Right ventricle myocardium superior (tissue), 1 donor: Measurements from ENCODE around the gene NES. TPM values are rescaled to one million over a fixed set of nuclear protein-coding genes. Genes with fewer than 3 reads are reported as not detected.

Experiments
- ATAC-seq: fragments of 200-7000 bp; cut with Tn5 transposase; one replicate; pipeline ENCODE4 v1.9.1; 2020; ENCODE audit warnings: mild to moderate bottlenecking; ENCODE audit not compliant: poor library complexity
- DNase-seq: peaks from one replicate; pipeline ENCODE4 v3.0.0-alpha.2; 2020
- intact Hi-C: fragments of 100-400 bp; cut with DNase I; formaldehyde crosslinking; loops from one replicate; pipeline ENCODE4 v1.11.2; 2022
- total RNA-seq: library from RNA; stranded (reverse); fragmentation: NEBNext Ultra II Directional; extraction: Animal tissue kit (Norgen Biotek cat#: 25700); gene quantifications from one replicate; pipeline ENCODE4 v1.2.1, GENCODE V29; 2021
- donor health status: DM: no; HTN: yes; CAD: no; lungs with severe emphysema.

Gene NES
- total RNA-seq, 1 donor from 2014 or later: 103 TPM

DNA sequence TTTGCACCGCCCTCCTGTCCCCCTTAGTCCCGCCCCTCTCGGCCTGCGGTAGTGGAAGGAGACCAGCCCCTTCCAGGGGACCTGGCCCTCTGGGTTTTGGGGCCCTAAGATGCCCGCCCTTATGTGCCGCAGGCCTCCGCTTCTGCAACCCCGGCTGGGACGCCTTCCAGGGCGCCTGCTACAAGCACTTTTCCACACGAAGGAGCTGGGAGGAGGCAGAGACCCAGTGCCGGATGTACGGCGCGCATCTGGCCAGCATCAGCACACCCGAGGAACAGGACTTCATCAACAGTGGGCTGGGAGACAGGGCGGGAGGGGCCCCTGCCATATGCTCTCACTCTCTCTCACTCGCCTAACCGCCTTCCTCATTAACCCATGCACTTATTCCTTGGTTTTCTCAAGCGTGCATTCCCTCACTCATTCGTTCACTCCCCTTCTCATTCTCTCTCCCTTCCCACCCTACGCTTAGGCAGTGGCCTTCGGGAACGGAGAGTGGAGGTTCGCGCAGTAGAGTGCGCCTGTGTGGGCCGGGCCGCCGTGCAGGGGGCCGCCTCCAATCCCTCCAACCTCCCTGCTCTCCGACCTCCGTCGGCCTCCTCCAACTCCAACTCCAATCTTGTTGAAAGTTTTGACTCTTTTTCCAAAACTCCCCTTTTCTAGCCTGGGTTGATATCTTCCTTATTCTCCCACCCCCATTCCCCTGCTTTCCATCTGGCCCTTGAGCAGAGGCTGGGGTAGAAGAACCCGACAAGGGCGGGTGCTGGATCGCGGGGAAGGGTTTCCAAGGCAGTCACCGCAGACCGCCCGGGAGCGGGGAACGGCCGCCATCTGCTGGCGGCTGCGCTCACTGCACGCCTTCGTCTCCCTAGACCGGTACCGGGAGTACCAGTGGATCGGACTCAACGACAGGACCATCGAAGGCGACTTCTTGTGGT, 20.1 kb downstream of the NES start:
- intact Hi-C loops: loop anchor here (1.0 kb wide), 1 partner anchor 30 kb away; no protein-coding TSS in a partner anchor
- peak; percentile 59 for ATAC-seq
- DNase-seq: peak; percentile 88

- intact Hi-C loops: no loop called here
- no peak for ATAC-seq
- DNase-seq: no peak
Measured at GRCh38 chr1:156655904-156656516, 21.2 kb downstream of the NES start.

DNA sequence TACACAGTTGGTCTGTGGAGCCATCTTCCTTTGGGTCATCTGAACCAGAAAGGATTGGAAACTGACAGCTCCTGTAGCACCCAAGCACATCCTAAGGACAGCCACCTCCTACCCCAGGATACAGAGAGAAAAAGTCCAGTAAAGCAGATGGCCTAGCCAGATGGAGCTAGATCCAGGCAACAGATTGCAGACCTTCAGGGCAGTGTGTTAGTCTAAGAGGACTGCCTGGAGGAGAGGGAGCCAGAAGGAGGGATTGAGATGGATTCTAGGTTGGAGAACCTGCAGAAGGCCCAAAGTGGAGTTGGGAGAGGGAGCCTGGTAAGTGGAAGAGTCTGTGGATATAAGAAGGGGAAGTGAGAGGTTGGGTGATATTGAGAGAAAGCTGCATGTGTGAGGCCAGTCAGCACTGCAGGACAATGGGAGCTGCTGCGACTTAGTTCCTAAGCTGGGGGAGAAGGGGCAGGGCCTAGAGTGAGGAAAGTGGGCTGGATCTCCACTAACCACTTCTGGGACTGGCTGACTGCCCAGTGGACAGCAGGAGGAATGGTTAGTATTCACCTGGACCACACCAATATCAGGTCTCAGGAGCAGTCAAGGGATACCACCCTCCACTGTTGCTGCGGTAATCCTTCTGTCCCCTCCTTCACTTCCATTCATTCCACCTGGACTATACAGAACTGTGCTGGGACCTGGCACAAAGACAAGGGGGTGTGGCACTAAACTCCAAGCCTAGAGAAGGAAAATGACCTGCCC, 21.9 kb downstream of the NES start:
- ATAC-seq: no peak
- intact Hi-C loops: no loop called here
- no peak for DNase-seq

- DNase-seq (no peak), ATAC-seq (no peak)
- intact Hi-C loops: loop anchor here (5.0 kb wide), 2 partner anchors 72 to 267 kb away; no protein-coding TSS in a partner anchor
Measured at GRCh38 chr1:156654700-156655099, 22.5 kb downstream of the NES start.

GRCh38 chr1:156652992-156653355, 24.2 kb downstream of the NES start:
- intact Hi-C loops: loop anchor here (5.0 kb wide), 2 partner anchors 71 to 266 kb away; no protein-coding TSS in a partner anchor
- no peak for ATAC-seq
- no peak for DNase-seq

GRCh38 chr1:156652131-156652991, 24.8 kb downstream of the NES start:
- ATAC-seq: no peak

GRCh38 chr1:156648951-156649350, 28.3 kb downstream of the NES start:
- no peak for DNase-seq
- intact Hi-C loops: loop anchor here (5.0 kb wide), 1 partner anchor 33 kb away; no protein-coding TSS in a partner anchor
- no peak for ATAC-seq

More at GRCh38 chr1:156652131-156652991, 24.8 kb downstream of the NES start:
- DNase-seq: no peak
- intact Hi-C loops: loop anchor here (5.0 kb wide), 2 partner anchors 70 to 265 kb away; no protein-coding TSS in a partner anchor

- no peak for DNase-seq
- intact Hi-C loops: loop anchor here (5.0 kb wide), 1 partner anchor 34 kb away; no protein-coding TSS in a partner anchor
- ATAC-seq: no peak
Measured at GRCh38 chr1:156648496-156648895, 28.7 kb downstream of the NES start.

- intact Hi-C loops: loop anchor here (5.0 kb wide), 1 partner anchor 35 kb away; no protein-coding TSS in a partner anchor
- no peak for ATAC-seq
- DNase-seq: no peak
Measured at GRCh38 chr1:156647351-156647750, 29.9 kb downstream of the NES start.

DNA sequence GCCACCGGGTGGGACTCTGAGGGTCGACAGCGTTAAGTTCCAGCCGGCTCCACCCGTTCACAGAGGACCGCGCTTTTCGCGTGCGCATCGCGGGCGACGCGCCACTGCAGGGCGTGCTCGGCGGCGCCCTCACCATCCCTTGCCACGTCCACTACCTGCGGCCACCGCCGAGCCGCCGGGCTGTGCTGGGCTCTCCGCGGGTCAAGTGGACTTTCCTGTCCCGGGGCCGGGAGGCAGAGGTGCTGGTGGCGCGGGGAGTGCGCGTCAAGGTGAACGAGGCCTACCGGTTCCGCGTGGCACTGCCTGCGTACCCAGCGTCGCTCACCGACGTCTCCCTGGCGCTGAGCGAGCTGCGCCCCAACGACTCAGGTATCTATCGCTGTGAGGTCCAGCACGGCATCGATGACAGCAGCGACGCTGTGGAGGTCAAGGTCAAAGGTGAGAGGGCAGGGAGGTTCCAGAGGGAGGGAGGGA, 30.4 kb downstream of the NES start:
- intact Hi-C loops: loop anchor here (5.0 kb wide), 1 partner anchor 36 kb away; no protein-coding TSS in a partner anchor
- DNase-seq (no peak), ATAC-seq (no peak)

DNA sequence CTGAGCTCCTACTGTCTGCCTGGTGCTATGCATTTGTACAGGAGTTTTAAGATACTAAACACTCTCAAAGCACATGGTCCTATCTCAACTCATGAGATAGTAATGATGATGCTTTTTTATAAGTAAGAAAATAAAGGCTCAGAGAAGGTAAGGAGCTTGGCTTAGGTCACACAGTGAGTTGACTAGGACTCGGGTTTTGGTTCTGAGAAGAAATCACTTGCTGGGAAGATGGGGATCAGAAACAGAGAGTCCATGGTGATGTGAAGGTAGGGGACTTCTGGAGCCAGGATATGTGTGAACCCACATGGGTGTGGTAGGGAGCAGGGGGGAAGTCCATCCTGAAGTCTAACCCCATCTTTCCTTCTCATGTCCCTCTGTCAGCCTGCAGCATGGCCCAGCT, 31.5 kb downstream of the NES start:
- ATAC-seq (no peak), DNase-seq (no peak)

GRCh38 chr1:156645056-156645455, 32.2 kb downstream of the NES start:
- intact Hi-C loops: loop anchor here (5.0 kb wide), 1 partner anchor 37 kb away; no protein-coding TSS in a partner anchor
- DNase-seq (no peak), ATAC-seq (no peak)

More for the DNA sequence above, 31.5 kb downstream of the NES start:
- intact Hi-C loops: loop anchor here (5.0 kb wide), 1 partner anchor 37 kb away; no protein-coding TSS in a partner anchor

- intact Hi-C loops: loop anchor here (5.0 kb wide), 1 partner anchor 38 kb away; no protein-coding TSS in a partner anchor
- ATAC-seq (no peak), DNase-seq (no peak)
Measured at GRCh38 chr1:156644640-156645039, 32.6 kb downstream of the NES start.

GRCh38 chr1:156644146-156644545, 33.1 kb downstream of the NES start:
- intact Hi-C loops: no loop called here
- no peak for ATAC-seq
- no peak for DNase-seq

DNA sequence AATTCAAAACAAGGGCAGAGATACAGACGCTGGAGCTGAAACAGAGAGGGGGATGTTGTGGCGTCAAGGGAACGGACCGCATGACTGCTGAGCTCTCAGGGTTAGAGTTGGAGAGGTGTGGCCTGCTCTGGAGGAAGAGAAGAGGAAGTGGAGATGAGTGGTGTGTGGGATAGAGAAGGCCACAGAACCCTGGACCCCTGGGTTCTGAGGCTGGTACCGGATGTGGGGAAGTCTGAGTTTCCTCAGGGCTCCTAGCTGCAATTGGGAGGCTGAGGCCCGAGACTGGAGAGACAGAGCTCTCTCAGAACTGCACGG, 33.5 kb downstream of the NES start:
- ATAC-seq: no peak
- no peak for DNase-seq
- intact Hi-C loops: no loop called here

DNA sequence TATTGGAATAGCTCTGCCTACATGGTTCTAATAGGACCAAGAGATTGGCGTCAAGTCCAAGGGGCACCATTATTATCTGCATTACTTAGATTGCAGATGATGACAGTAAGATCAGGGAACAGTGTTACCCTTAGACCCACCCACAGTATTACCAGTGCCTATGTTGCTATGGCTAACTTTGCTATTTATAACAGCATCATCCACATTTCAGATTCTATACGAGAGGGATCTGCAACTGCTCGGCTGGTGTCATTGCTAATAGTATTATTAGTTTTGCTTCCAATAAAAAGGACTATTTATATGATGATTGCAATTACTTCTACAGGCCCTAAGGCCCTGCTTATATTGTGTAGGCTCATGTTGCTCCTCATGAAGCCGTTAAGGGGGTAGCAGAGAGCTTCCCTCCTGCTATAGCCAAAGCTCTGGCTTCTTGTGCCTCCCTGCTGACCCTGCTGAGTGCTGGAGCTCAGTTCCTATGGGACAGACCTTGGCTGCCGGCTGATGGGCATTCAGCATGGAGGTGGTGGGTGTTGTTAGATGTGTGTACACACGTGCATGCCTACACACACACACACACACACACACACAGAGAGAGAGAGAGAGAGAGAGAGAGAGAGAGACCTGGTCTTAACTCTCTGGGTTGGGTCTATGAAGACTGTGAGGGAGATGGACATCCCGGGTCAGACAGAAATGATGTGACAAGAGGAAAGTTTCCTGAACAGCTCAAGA, 34.0 kb downstream of the NES start:
- no peak for ATAC-seq
- DNase-seq: no peak
- intact Hi-C loops: no loop called here
